ENCODE measurements around the gene TEX35.
"Not testable (repeated sequence)": the region's sequence is repeated elsewhere in the genome, so short reads cannot be mapped to it uniquely, and the experiment has no call there.

TEX35 gene

GRCh38 chr1:178501705-178502329, 11.1 kb upstream of the TEX35 start:
- peak; percentile 87 for DNase-seq (ENCODE audit: low spot score)
- TF ChIP-seq, protein P1, sequence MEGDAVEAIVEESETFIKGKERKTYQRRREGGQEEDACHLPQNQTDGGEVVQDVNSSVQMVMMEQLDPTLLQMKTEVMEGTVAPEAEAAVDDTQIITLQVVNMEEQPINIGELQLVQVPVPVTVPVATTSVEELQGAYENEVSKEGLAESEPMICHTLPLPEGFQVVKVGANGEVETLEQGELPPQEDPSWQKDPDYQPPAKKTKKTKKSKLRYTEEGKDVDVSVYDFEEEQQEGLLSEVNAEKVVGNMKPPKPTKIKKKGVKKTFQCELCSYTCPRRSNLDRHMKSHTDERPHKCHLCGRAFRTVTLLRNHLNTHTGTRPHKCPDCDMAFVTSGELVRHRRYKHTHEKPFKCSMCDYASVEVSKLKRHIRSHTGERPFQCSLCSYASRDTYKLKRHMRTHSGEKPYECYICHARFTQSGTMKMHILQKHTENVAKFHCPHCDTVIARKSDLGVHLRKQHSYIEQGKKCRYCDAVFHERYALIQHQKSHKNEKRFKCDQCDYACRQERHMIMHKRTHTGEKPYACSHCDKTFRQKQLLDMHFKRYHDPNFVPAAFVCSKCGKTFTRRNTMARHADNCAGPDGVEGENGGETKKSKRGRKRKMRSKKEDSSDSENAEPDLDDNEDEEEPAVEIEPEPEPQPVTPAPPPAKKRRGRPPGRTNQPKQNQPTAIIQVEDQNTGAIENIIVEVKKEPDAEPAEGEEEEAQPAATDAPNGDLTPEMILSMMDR (IDR thresholded peaks at IDR 0.05; ENCODE audit: borderline replicate concordance, control extremely low read depth, extremely low read depth, insufficient read depth, missing control alignments): peak; percentile 79
- in situ Hi-C loops (cut with MboI; ENCODE audit: low sequenced_read_pairs, unreplicated experiment): loop anchor here (10.0 kb wide), 1 partner anchor 197 kb away; no protein-coding TSS in a partner anchor

GRCh38 chr1:178502330-178502714, 10.6 kb upstream of the TEX35 start:
- in situ Hi-C loops (cut with MboI; ENCODE audit: low sequenced_read_pairs, unreplicated experiment): loop anchor here (10.0 kb wide), 1 partner anchor 198 kb away; no protein-coding TSS in a partner anchor

DNA sequence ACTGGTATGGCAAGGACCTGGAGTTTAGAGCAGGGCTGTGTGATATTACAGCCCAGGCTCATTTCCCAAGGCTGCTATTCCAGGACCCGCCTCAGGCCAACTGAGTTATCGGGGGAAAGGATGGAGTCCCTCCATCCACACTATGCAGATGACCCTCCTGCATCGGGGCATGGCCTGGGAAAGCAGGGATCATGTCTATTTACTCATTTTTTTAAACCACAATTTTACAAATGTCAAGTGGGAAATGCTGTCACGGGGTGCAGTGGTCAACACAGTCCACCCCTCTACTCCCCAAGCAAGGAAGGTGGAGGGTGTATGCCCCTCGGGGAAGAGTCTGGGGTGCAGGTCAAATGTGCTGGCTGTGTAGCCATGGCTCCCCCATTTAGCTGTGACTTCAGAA, 10.1 kb upstream of the TEX35 start:
- DNase-seq (ENCODE audit: low spot score): no peak
- TF ChIP-seq, protein P1 (IDR thresholded peaks at IDR 0.05; ENCODE audit: borderline replicate concordance, control extremely low read depth, extremely low read depth, insufficient read depth, missing control alignments): no peak
- in situ Hi-C loops (cut with MboI; ENCODE audit: low sequenced_read_pairs, unreplicated experiment): loop anchor here (10.0 kb wide), 1 partner anchor 198 kb away; no protein-coding TSS in a partner anchor

More at GRCh38 chr1:178502330-178502714, 10.6 kb upstream of the TEX35 start:
- TF ChIP-seq, protein P1 (IDR thresholded peaks at IDR 0.05; ENCODE audit: borderline replicate concordance, control extremely low read depth, extremely low read depth, insufficient read depth, missing control alignments): no peak
- DNase-seq (ENCODE audit: low spot score): no peak

GRCh38 chr1:178503316-178503715, 9.6 kb upstream of the TEX35 start:
- DNase-seq (ENCODE audit: low spot score): not testable (repeated sequence)
- in situ Hi-C loops (cut with MboI; ENCODE audit: low sequenced_read_pairs, unreplicated experiment): loop anchor here (10.0 kb wide), 1 partner anchor 199 kb away; no protein-coding TSS in a partner anchor

DNA sequence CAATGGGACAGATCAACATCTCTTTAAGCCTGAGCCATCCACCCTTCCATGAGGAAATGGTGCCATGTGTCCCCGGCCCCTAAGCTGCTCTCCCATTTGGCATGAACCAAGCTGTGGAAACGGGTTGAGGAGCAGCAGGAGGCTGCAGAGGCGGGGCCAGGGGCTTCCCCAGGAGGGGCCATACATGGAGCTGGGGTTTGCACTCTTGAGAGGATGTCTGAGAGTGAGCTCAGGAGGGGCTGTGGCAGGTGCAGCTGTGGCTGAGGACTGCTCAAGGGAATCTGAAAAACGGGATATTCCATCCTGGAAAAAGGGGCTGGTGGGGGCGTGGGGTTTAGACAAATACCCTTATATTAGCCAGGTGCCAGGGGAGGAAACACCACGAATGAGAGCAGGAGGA, 9.1 kb upstream of the TEX35 start:
- no peak for DNase-seq (ENCODE audit: low spot score)
- TF ChIP-seq, protein P1 (IDR thresholded peaks at IDR 0.05; ENCODE audit: borderline replicate concordance, control extremely low read depth, extremely low read depth, insufficient read depth, missing control alignments): no peak
- in situ Hi-C loops (cut with MboI; ENCODE audit: low sequenced_read_pairs, unreplicated experiment): loop anchor here (10.0 kb wide), 1 partner anchor 199 kb away; no protein-coding TSS in a partner anchor

- in situ Hi-C loops (cut with MboI; ENCODE audit: low sequenced_read_pairs, unreplicated experiment): loop anchor here (10.0 kb wide), 1 partner anchor 199 kb away; no protein-coding TSS in a partner anchor
- TF ChIP-seq, protein P1 (IDR thresholded peaks at IDR 0.05; ENCODE audit: borderline replicate concordance, control extremely low read depth, extremely low read depth, insufficient read depth, missing control alignments): no peak
- no peak for DNase-seq (ENCODE audit: low spot score)
These were observed 8.6 kb upstream of the TEX35 start for GRCh38 chr1:178504286-178504685.

GRCh38 chr1:178506177-178506576, 6.7 kb upstream of the TEX35 start:
- DNase-seq (ENCODE audit: low spot score): no peak
- TF ChIP-seq, protein P1 (IDR thresholded peaks at IDR 0.05; ENCODE audit: borderline replicate concordance, control extremely low read depth, extremely low read depth, insufficient read depth, missing control alignments): no peak
- in situ Hi-C loops (cut with MboI; ENCODE audit: low sequenced_read_pairs, unreplicated experiment): loop anchor here (10.0 kb wide), 1 partner anchor 201 kb away; no protein-coding TSS in a partner anchor

Measured in GM13976 (cell line).